ENCODE results near the gene TOMM34. TPM values are rescaled to one million over a fixed set of nuclear protein-coding genes. Genes with fewer than 3 reads are reported as not detected.
A peak's percentile ranks its signal among the peaks of the same experiment; 100 is the strongest.

Gene TOMM34
- total RNA-seq, 1 experiment from 2014 or later: 37.5 TPM

GRCh38 chr20:44959082-44959637 is 1.0 kb downstream of the TOMM34 start:
- no peak overlapping the region for H2AFZ ChIP-seq (ENCODE audit: low read length)

More at GRCh38 chr20:44959082-44959637, 1.0 kb downstream of the TOMM34 start:
- Histone ChIP-seq H3T11ph (ENCODE audit: low read length) (no peak overlapping the region), H4K20me1 (ENCODE audit: control insufficient read depth, insufficient read depth, insufficient read length) (no peaks in the 10 kb centered on the region), H3K23me2 (ENCODE audit: insufficient read length, low read depth, low read length, poor library complexity, severe bottlenecking) (peaks cover 6% of the 10 kb centered on the region), H3K79me1 (ENCODE audit: insufficient read depth, low read depth, low read length, poor library complexity, severe bottlenecking) (peaks cover 4% of the 10 kb centered on the region), H3K27ac (ENCODE audit: insufficient read length, low read depth, low read length) (no peak overlapping the region), H3K79me2 (ENCODE audit: insufficient read depth, low read length) (no peaks in the 10 kb centered on the region), H2BK20ac (ENCODE audit: low read depth, low read length, poor library complexity, severe bottlenecking) (no peak overlapping the region), H2BK5ac (ENCODE audit: insufficient read length, low read length) (no peak overlapping the region), H3K4me2 (ENCODE audit: insufficient read depth, insufficient read length, low read length) (peak overlapping the region; percentile 93), H4K5ac (ENCODE audit: insufficient read length, low read depth, low read length) (no peak overlapping the region), H4K91ac (ENCODE audit: insufficient read length, low read depth, low read length) (no peak overlapping the region), H3K4me1 (ENCODE audit: insufficient read depth, low read length) (0 out of 2 replicates have a peak, but pooled peaks cover 2% of the 10 kb centered on the region), H2BK120ac (ENCODE audit: low read depth, low read length, poor library complexity, severe bottlenecking) (no peak overlapping the region), H3K14ac (ENCODE audit: insufficient read depth, low read length) (no peak overlapping the region), H2BK12ac (ENCODE audit: insufficient read length, low read depth, low read length) (no peak overlapping the region), H3K9ac (ENCODE audit: extremely low read depth, insufficient read length, low read length) (peak overlapping the region; percentile 73), H3K56ac (ENCODE audit: insufficient read length, low read depth, low read length) (no peak overlapping the region), H3K9me3 (ENCODE audit: control insufficient read depth, low read depth, low read length) (no peaks in the 10 kb centered on the region), H2BK15ac (ENCODE audit: low read depth, low read length) (no peak overlapping the region), H4K8ac (replicated peaks; ENCODE audit: insufficient read length, low read depth, low read length) (no peak overlapping the region), H3K23ac (ENCODE audit: insufficient read length, low read depth, low read length) (no peak overlapping the region), H3K27me3 (ENCODE audit: insufficient read depth, low read length) (no peaks in the 10 kb centered on the region; the same call in 1 of the 2 replicates), H3K4ac (ENCODE audit: low read depth, low read length) (no peak overlapping the region), H2AK5ac (ENCODE audit: insufficient read length, low read length) (no peak overlapping the region), H3K18ac (ENCODE audit: insufficient read length, low read depth, low read length) (no peak overlapping the region)
- Mint-ChIP-seq H3K27me3 (ENCODE audit: low read depth) (peaks cover 38% of the 10 kb centered on the region), H3K9me3 (no peaks in the 10 kb centered on the region; a peak in 1 of 5 replicates), H3K27ac (no peak overlapping the region), H3K4me3 (peak overlapping the region; percentile 87 to 95), H3K4me1 (peaks cover 27 to 34% of the 10 kb centered on the region in 2 experiments), H3K36me3 (ENCODE audit: insufficient read depth in 1 of 3, low read depth in 3 of 3) (peaks cover 17 to 35% (median 33%) of the 10 kb centered on the region in 3 experiments; a peak in 6 of 7 replicates)
- WGBS (ENCODE audit: extremely low coverage, insufficient read length, low lambda C conversion rate): no CpG with 5 or more reads among the region's 8 CpGs
- TF ChIP-seq CTCF (conservative IDR thresholded peaks at IDR 0.05): no peak
- no peak for DNase-seq
